Breast epithelium (tissue), 3 donors: Measurements from ENCODE around the gene HCRTR2.

Source experiments
- CTCF ChIP-seq, 3 donors: fragments of 450-650 bp; IDR thresholded peaks; one replicate each; pipeline ENCODE4 v1.5.1; 2016 to 2017; ENCODE audit warnings: antibody characterized with exemption in 3 of 3, mild to moderate bottlenecking in 3 of 3, moderate library complexity in 3 of 3
- POLR2A ChIP-seq: fragments of 450-650 bp; IDR thresholded peaks from one replicate; pipeline ENCODE4 v1.6.1; 2016; ENCODE audit warnings: antibody characterized with exemption, mild to moderate bottlenecking, moderate library complexity
- POLR2AphosphoS5 ChIP-seq, 3 donors: sonication (generic); formaldehyde crosslinking; IDR thresholded peaks; one replicate each; pipeline ENCODE4 v1.6.1; 2017; ENCODE audit warnings: antibody characterized with exemption in 3 of 3

- no peak for TF ChIP-seq POLR2A
- no peak for TF ChIP-seq CTCF (IDR thresholded peaks at IDR 0.05)
- TF ChIP-seq POLR2AphosphoS5 (IDR thresholded peaks at IDR 0.05) = no peak
Measured at GRCh38 chr6:55319961-55320695, 145.8 kb downstream of the HCRTR2 start.
